HG03175 (cell line): ENCODE data around the gene CCDC3.

Source experiments
- ATAC-seq: cut with Tn5 transposase; IDR thresholded peaks from one replicate; pipeline ENCODE4 v1.9.1; 2021; ENCODE audit warnings: mild to moderate bottlenecking, moderate library complexity; ENCODE audit not compliant: unreplicated experiment

Gene CCDC3

DNA sequence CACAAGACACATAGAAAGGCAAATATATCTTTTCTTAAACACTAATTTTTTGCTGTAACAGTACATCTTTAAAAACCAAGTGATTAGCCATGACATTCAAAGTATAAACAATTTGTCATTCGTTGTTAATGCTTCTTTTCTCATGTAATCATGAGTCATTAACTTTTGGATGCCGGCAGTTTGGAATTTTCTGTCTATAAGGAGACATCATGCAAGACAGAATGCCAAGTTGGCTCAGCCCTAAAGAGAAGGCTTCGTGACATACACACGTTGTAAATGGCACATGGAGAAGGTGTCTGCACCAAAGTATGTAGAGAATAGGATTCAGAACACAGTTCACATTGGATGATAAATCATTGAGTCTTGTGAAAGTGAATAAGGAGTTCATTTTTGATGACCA is 35.9 kb downstream of the CCDC3 start:
- no peak for ATAC-seq

- no peak for ATAC-seq
These were observed 39.0 kb downstream of the CCDC3 start for GRCh38 chr10:12962556-12962955.

DNA sequence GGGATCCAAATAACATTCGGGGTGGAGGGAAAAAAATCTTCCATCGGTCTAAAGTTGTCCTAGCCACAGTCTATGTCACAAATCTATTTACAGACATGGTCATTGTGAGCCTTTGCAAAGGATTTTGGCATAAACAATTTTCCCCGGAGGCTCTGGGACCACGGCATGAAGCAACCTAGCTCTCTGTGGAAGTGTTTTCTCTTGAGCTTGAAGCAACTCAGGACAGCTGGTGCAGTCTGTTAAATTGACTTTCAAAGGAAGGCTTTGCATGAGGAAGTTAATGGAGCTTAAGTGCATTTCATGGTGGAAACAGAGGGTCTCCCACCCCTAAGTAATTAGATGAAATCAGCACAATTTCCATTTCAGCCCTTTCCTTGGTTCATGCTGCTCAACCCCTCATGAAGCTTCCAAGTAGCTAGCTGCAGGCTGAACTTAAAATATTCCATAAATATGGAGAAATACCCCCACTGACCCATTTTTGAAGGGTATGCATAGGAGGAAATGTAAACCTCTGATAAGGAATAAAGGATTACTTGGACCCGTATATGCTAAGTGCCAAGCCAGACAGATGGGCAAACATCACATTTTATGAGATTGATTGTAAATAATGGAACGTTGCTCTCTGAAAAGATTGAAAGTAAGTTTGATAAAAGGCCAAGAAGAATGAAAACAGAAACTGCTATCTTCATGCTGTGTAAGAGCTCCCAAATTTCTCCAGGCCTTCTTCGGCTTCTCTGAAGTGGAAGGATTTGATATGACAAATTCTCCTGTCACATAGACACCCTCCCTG is 39.9 kb downstream of the CCDC3 start:
- ATAC-seq: no peak

GRCh38 chr10:12960941-12961340 is 40.6 kb downstream of the CCDC3 start:
- no peak for ATAC-seq

DNA sequence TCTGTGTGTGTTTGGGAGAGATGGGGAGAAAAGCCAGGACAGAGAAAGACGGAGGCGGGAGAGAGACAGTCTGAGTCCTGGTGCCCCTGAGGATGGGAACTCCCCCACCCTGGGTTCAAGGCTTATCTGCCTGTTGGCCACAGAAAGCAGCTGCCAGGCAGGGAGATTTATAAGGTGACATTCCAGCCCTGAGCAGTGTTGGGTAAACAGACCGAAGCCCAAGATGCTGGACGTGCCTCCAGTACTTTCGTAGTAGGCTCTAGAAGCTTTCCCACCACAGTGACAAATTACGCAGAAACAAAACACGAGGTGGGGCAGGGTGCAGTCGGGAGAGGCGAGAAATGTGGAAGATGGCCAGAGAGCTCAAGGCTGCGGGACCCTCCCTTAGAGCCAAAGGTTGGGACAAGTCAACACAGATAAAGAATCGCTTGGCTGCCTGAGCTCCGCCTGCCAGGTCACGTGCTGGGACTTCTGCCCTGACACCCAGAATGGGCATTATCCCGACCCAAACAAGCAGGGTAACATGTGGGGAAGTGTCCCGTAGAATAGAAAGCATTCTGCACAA is 41.1 kb downstream of the CCDC3 start:
- no peak for ATAC-seq

DNA sequence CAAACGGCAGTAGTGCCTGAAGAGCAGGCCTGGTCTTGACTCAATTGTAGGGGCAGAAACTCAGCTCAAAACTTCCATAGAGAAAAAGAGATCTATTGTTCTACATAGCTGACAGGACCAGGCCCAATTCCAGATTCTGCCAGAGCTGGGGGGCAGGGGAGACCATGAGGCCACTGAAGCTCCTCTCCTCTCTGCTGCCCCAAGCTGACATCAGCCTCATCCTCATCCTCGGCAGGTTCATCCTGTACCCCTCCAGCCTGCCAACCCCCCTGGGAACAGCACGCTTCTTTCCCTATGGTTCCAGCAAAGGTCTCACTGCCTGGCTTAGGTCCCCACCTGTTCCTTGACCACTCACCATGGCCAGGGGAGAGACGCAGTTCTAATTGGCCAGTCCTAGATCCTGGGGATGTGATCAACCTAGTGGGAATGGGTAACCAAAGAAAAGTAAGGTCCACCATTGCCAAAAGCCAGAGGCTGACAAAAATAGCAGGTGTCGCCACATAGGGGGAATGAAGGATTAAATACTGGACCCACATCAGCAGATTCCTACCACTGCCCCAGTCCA is 42.9 kb downstream of the CCDC3 start:
- no peak for ATAC-seq

- no peak for ATAC-seq
These were observed 44.4 kb downstream of the CCDC3 start for GRCh38 chr10:12957081-12957480.

DNA sequence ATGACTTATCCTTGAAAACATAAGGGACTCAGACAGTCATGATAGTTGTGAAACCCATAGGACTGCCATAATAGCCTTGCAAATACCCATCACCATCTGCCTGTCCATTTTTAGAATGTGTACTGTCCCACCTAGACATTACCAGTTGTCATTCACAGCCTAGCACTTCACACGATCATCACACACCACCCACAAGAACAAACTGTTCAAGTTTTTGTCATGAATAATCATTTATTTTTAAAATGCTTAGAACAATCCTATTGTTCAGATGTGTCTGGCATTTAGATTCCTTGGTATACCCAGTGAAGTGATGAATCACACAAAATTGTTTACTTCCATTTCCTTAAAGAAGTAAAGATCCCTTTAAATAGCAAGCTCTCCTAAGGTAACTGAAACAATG is 46.6 kb downstream of the CCDC3 start:
- no peak for ATAC-seq

GRCh38 chr10:12950583-12951128 is 50.9 kb downstream of the CCDC3 start:
- ATAC-seq: no peak

GRCh38 chr10:12949248-12949647 is 52.3 kb downstream of the CCDC3 start:
- ATAC-seq: no peak

DNA sequence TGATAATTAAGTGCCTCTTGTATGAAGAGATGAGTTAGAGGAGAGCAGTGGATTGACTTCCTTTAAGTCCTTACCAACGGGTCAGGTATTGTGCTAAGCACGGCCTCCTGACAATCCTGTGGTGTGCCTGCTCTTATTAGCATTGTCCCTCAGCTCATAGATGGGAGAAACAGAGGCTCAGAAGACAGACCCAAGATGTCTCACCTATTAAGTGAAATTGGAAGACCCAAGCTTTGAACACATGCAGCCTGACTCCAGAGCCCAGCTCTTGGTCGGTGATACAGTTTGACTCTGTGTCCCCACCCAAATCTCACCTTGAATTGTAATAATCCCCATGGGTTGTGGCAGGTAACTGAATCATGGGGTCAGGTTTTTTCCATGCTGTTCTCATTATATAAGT is 53.8 kb downstream of the CCDC3 start:
- ATAC-seq: no peak

DNA sequence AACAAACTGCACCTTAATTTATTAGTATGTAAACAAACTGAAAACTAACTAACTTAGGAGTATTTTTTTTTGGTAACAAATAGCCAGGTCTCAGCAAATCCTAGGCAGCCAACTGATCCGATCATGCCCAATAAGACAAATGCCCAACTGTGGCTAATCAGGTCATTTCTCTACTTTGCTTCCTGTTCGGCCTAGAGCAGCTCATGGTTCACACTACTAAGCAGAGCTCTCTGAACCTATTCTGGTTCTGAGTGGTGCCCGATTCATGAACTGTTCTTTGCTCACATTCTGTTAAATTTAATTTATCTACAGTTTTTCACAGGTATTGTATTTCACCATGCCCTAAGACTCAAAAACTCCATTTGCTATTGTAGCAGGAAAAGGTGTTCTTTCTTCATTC is 55.1 kb downstream of the CCDC3 start:
- no peak for ATAC-seq

DNA sequence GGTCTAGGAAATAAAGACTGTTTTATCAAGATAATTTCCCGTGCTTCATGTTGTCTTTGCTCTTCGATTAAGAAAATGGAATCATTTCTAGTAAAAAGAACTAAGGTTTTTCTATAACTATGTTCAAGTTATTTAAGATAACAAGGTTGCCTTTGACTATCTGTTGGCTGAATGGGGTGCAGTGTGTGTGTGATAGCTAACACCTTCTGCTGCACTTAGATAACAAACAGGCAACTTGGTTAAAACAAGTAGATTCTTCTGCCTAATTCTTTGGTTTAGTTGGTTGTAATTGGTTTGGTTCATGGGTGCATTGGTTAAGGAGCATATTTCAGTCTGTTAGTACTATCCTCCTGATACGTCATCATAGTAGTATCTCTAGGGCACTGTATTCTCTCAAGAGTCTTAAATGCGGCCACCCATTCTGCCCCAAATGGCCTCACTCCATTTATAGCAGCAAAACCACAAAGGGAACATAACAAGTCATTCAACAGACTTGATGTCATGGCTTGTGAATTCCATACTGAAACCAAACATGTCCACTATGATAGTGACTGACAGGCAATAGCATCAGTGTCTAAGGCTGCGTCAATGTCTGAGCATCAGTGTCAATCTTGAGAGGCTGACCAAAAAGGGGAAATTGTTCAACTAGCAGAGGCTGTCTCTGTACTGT is 55.7 kb downstream of the CCDC3 start:
- no peak for ATAC-seq

- ATAC-seq: no peak
These were observed 56.6 kb downstream of the CCDC3 start for GRCh38 chr10:12944931-12945330.

- no peak for ATAC-seq
These were observed 58.1 kb downstream of the CCDC3 start for GRCh38 chr10:12943425-12943824.

DNA sequence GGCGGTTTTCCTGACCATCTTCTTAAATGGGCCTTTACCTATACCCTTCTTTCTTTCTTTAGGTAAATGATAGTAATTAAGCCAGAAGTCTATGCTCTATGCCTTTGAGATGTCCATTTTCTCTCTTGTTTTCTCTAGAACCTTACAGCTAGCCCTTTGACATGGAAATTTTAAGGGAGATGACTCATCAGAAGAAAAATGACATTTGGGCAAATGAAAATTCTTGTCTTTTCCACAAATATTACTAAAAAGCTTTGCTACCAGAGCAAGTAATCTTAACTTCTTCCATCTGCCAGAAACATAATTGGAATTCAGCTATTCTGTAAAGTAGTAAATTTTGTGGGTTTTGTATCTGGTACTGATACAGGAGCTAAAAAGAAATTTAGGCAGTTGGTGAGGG is 59.5 kb downstream of the CCDC3 start:
- ATAC-seq: no peak

- no peak for ATAC-seq
These were observed 60.7 kb downstream of the CCDC3 start for GRCh38 chr10:12940791-12941190.

DNA sequence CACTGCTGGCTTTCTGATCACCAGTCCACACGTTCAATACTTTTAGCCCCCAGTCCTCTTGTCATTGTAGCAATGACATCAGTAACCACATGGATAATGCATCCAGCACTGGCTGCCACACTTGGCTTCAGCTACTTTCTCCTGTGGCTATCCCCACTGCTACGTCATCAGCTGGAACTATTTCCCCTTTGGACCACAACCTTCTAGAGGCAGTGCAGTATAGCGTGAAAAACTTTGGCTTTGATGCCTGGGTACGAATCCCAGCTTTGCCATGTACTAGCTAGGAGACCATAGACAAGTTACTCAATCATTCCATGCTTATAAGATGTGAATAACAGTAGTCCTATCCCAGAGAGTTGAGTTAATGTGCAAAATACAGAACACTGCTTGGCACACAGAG is 63.2 kb downstream of the CCDC3 start:
- no peak for ATAC-seq

GRCh38 chr10:12937527-12937926 is 64.0 kb downstream of the CCDC3 start:
- no peak for ATAC-seq

DNA sequence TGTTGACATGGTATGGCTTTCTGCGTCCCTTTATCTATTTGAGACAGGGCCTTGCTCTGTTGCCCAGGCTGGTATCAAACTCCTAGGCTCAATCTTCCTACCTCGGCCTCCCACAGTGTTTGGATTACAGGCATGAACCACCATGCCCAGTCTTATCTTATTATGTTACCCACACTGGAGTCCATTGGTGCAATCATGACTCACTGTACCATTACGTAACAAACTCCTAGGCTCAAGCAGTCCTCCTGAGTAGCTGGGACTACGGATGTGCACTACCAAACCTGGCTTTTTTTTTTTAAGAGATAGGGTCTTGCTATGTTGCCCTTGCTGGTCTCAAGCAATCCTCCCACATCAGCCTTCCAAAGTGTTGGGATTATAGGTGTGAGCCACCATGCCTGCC is 66.7 kb downstream of the CCDC3 start:
- no peak for ATAC-seq

DNA sequence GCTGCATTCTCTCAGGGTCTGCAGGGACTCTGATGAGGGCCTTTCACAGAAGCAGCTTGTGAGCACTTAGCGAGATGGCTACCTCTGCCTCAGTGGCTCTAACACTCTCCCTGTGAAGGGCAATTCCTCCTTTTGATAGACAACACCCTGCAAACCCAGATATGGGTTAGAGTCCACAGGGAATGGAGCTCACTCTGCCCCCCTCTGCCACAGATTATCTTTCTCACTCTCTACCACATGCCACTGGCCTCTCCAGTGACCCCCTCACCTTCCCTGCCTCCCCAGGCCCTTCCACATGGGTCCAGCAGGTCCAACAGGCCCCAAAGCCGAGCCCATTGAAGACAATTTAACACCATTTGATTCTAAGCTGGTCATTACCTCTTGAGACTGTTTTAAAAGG is 72.1 kb downstream of the CCDC3 start:
- ATAC-seq: no peak

GRCh38 chr10:12928571-12928970 is 72.9 kb downstream of the CCDC3 start:
- ATAC-seq: no peak
